Neural progenitor cell (in vitro differentiated cells): ENCODE data around the gene PLVAP. TPM values are rescaled to one million over a fixed set of nuclear protein-coding genes. Genes with fewer than 3 reads are reported as not detected.

Experiments used
- DNase-seq: peaks from one replicate; pipeline ENCODE4 v3.0.0-alpha.2; 2016; ENCODE audit warnings: low spot score
- H2AFZ ChIP-seq: fragments of 200-600 bp; sonication (generic); replicated peaks from 2 replicates; pipeline ENCODE4 v1.6.1; 2016; ENCODE audit warnings: antibody characterized with exemption
- H3F3A ChIP-seq: fragments of 200-600 bp; sonication (generic); 2 replicates; pipeline ENCODE4 v1.6.1; 2016; ENCODE audit warnings: antibody characterized with exemption, low read depth
- H3K27ac ChIP-seq: fragments of 200-600 bp; sonication (generic); 2 replicates; pipeline ENCODE4 v1.5.1; 2016; ENCODE audit warnings: mild to moderate bottlenecking
- H3K27me3 ChIP-seq: fragments of 200-600 bp; sonication (generic); 2 replicates; pipeline ENCODE4 v1.6.1; 2016; ENCODE audit warnings: mild to moderate bottlenecking, moderate library complexity
- H3K36me3 ChIP-seq: fragments of 200-600 bp; sonication (generic); 2 replicates; pipeline ENCODE4 v1.5.1; 2016
- H3K4me1 ChIP-seq: fragments of 200-600 bp; sonication (generic); 2 replicates; pipeline ENCODE4 v1.6.1; 2016; ENCODE audit warnings: mixed run types
- H3K4me2 ChIP-seq: fragments of 200-600 bp; sonication (generic); 2 replicates; pipeline ENCODE4 v1.6.1; 2016
- H3K4me3 ChIP-seq: fragments of 200-600 bp; sonication (generic); 2 replicates; pipeline ENCODE4 v1.5.1; 2016
- H3K79me2 ChIP-seq: fragments of 200-600 bp; sonication (generic); 2 replicates; pipeline ENCODE4 v1.6.1; 2016; ENCODE audit warnings: low read depth
- H3K9ac ChIP-seq: fragments of 200-600 bp; sonication (generic); 2 replicates; pipeline ENCODE4 v1.6.1; 2016
- H3K9me3 ChIP-seq: fragments of 200-600 bp; sonication (generic); 2 replicates; pipeline ENCODE4 v1.5.1; 2016; ENCODE audit warnings: low read depth
- H4K20me1 ChIP-seq: fragments of 200-600 bp; sonication (generic); 2 replicates; pipeline ENCODE4 v1.6.1; 2016; ENCODE audit warnings: low read depth
- H3K27ac Mint-ChIP-seq: 3 replicates; pipeline ENCODE4 v1.8.0; 2021; ENCODE audit warnings: mixed read lengths
- H3K27me3 Mint-ChIP-seq: 2 replicates; pipeline ENCODE4 v1.8.0; 2022; ENCODE audit warnings: low read depth, mild to moderate bottlenecking, inconsistent platforms, moderate library complexity, mixed read lengths; ENCODE audit not compliant: insufficient read depth
- H3K36me3 Mint-ChIP-seq: 3 replicates; pipeline ENCODE4 v1.8.0; 2021; ENCODE audit warnings: mixed read lengths
- H3K4me1 Mint-ChIP-seq: 3 replicates; pipeline ENCODE4 v1.8.0; 2021; ENCODE audit warnings: mixed read lengths
- H3K4me3 Mint-ChIP-seq: 3 replicates; pipeline ENCODE4 v1.8.0; 2021; ENCODE audit warnings: mild to moderate bottlenecking, moderate library complexity, mixed read lengths
- H3K9me3 Mint-ChIP-seq: 3 replicates; pipeline ENCODE4 v1.8.0; 2020; ENCODE audit warnings: mixed read lengths
- EZH2 ChIP-seq: fragments of 200-600 bp; sonication (generic); IDR thresholded peaks from 2 replicates; pipeline ENCODE4 v1.6.1; 2017; ENCODE audit warnings: antibody characterized with exemption, mild to moderate bottlenecking, moderate library complexity
- EZH2phosphoT487 ChIP-seq: fragments of 200-600 bp; sonication (generic); IDR thresholded peaks from 2 replicates; pipeline ENCODE4 v1.6.1; 2017; ENCODE audit warnings: antibody characterized with exemption
- total RNA-seq: library from RNA; depleted of rRNA; stranded (reverse); fragments of >200 nt; gene quantifications from 2 replicates; pipeline ENCODE4 v1.2.3, GENCODE V29; 2015; ENCODE audit warnings: low replicate concordance
- TF ChIP-seq, protein P1 (sequence below): fragments of 200-600 bp; sonication (generic); IDR thresholded peaks from 2 replicates; pipeline ENCODE4 v1.5.1; 2017; ENCODE audit warnings: antibody characterized with exemption, mild to moderate bottlenecking

The PLVAP gene
- total RNA-seq, 1 donor from 2014 or later: 0.11 TPM

DNA sequence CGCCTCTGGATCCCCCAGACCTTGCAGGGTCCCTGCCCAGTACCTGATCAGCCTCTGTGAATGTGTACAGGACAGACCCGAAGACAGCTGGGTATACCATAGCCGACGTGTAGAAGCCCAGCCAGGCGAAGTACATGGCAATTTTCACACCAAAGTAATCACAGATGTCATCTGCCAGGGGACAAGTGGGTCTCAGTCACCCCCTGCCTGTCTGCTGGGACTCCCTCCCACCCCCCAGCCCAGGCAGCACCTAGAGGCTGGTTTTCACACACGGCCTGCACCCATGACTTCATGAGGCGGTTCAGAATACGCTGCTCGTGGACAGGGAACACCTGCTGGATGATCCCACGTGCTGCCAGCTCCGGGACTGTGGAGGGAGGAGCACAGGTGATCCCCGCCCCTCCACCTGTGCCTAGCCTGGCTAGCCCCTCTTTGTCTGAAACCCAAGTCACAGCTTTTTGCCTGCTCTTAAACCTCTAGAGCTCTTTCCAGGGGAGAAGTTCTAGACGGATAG, 46.0 kb downstream of the PLVAP start:
- Histone ChIP-seq H4K20me1 (peaks cover 8% of the 10 kb centered on the region), H3K27me3 (peaks cover 17% of the 10 kb centered on the region), H3K36me3 (no peaks in the 10 kb centered on the region), H3K79me2 (peaks cover 5% of the 10 kb centered on the region), H3K4me2 (no peak overlapping the region), H3F3A (peaks cover 69% of the 10 kb centered on the region), H3K4me1 (peaks cover 17% of the 10 kb centered on the region), H2AFZ (no peak overlapping the region), H3K9me3 (no peaks in the 10 kb centered on the region), H3K4me3 (no peak overlapping the region), H3K27ac (no peak overlapping the region), H3K9ac (no peak overlapping the region)
- Mint-ChIP-seq H3K4me1 (peaks cover 22% of the 10 kb centered on the region), H3K27ac (no peak overlapping the region), H3K9me3 (no peaks in the 10 kb centered on the region), H3K27me3 (peaks cover 9% of the 10 kb centered on the region), H3K36me3 (peaks cover 16% of the 10 kb centered on the region), H3K4me3 (no peak overlapping the region)
- no peak for DNase-seq
- TF ChIP-seq EZH2phosphoT487 (no peak), EZH2 (no peak)
- TF ChIP-seq, protein P1, sequence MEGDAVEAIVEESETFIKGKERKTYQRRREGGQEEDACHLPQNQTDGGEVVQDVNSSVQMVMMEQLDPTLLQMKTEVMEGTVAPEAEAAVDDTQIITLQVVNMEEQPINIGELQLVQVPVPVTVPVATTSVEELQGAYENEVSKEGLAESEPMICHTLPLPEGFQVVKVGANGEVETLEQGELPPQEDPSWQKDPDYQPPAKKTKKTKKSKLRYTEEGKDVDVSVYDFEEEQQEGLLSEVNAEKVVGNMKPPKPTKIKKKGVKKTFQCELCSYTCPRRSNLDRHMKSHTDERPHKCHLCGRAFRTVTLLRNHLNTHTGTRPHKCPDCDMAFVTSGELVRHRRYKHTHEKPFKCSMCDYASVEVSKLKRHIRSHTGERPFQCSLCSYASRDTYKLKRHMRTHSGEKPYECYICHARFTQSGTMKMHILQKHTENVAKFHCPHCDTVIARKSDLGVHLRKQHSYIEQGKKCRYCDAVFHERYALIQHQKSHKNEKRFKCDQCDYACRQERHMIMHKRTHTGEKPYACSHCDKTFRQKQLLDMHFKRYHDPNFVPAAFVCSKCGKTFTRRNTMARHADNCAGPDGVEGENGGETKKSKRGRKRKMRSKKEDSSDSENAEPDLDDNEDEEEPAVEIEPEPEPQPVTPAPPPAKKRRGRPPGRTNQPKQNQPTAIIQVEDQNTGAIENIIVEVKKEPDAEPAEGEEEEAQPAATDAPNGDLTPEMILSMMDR: no peak

DNA sequence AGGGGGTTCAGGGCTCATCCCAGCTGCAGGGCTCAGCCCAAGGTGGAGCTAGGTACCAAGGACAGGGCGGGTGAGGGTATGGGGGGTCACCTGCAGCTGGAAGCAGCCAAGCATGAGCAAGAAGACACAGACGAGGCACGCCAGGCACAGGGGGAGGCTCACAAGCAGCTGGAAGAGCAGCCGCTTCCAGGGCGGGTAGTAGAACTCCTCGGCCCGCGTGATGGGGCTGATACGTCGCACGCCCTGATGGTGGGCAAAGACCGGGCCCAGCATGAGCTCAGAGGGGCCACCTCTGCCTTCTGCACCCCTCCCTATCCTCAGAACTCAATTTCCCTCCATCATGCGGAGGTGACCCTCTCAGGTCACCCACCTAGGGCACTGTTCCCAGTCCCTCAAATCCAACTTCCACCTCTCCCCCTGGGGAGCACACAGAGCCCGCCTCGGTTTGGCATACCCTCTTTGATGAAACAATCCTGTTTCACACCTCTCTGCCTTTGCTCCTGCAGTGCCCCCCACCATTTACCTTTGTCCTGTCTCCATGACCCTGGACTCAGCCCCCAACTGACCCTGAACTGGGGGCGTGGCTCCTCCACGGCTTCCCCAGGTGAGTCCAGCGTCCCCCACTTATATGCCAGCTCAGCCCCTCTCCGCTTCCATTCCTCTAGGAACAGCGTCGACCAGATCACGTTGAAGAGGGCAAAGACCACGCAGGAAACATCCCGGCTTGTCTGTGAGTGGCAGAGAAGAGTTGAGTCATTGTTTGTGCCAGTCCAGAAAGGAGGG, 46.7 kb downstream of the PLVAP start:
- no peak overlapping the region for H3K27ac ChIP-seq
- H4K20me1 ChIP-seq: peaks cover 8% of the 10 kb centered on the region
- peaks cover 17% of the 10 kb centered on the region for H3K27me3 ChIP-seq
- Mint-ChIP-seq H3K4me1 (peaks cover 22% of the 10 kb centered on the region), H3K36me3 (peaks cover 16% of the 10 kb centered on the region), H3K9me3 (no peaks in the 10 kb centered on the region), H3K27ac (no peak overlapping the region), H3K27me3 (peaks cover 9% of the 10 kb centered on the region), H3K4me3 (peak overlapping the region; percentile 60)
- DNase-seq: no peak
- peaks cover 5% of the 10 kb centered on the region for H3K79me2 ChIP-seq
- H3K4me2 ChIP-seq: no peak overlapping the region
- H3K4me1 ChIP-seq: peaks cover 18% of the 10 kb centered on the region
- H3F3A ChIP-seq: peaks cover 71% of the 10 kb centered on the region
- no peaks in the 10 kb centered on the region for H3K36me3 ChIP-seq
- no peaks in the 10 kb centered on the region for H3K9me3 ChIP-seq
- TF ChIP-seq EZH2: no peak
- TF ChIP-seq, protein P1: no peak
- TF ChIP-seq EZH2phosphoT487: no peak
- H3K9ac ChIP-seq: no peak overlapping the region
- H2AFZ ChIP-seq: no peak overlapping the region
- no peak overlapping the region for H3K4me3 ChIP-seq

DNA sequence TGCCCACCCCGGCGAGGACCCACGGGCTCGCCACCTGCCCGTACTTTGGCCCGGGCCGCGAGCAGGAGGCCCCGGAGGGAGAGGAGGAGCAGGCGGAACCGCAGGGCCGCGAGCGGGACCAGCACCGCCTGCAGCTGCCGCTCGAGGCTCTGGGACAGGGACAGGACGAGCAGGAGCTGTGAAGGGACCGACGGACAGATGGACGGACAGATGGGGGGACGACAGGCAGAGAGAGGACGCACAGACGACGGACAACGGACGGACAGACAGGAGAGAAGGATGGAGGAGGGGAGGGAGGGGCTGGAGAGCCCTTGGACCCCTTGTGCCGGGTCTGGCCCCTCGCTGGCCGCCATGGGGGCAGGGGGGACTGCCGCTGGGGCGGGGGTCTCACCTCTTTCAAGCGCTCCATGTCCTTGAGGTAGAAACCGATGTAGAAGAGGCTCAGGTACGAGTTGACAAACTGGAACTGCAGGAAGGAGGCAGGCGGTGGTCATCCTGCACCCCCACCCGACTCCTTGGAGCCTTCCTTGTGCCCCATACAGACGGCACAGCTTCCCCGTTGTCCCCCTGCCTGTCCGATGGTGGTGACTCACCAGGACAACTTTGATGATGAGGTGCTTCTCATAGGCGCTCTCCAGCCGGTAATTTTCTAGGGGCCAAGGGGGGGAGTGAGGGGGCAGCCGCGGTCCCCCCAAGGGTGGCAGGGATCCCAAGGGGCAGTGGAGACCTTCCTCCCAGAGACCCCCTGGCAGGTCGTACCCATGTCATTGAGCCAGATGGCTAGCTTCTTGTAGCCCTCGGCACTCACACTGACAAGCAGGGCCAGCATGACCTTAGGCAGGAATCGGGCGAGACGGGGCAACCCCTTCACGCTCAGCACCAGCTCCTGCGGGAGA, 47.5 kb downstream of the PLVAP start:
- H3K9me3 Mint-ChIP-seq: no peaks in the 10 kb centered on the region
- H3K4me1 Mint-ChIP-seq: peaks cover 15% of the 10 kb centered on the region
- no peak for DNase-seq
- peak overlapping the region; percentile 38 for H3K4me3 Mint-ChIP-seq
- no peak overlapping the region for H3K27ac ChIP-seq
- peak overlapping the region; percentile 78 for H3K4me2 ChIP-seq
- H3K4me1 ChIP-seq: peaks cover 18% of the 10 kb centered on the region
- no peak overlapping the region for H3K4me3 ChIP-seq
- peaks cover 66% of the 10 kb centered on the region for H3F3A ChIP-seq
- no peaks in the 10 kb centered on the region for H3K36me3 ChIP-seq
- TF ChIP-seq EZH2 (no peak), EZH2phosphoT487 (no peak)
- TF ChIP-seq, protein P1: no peak
- peaks cover 5% of the 10 kb centered on the region for H3K79me2 ChIP-seq
- H3K9ac ChIP-seq: no peak overlapping the region
- peaks cover 9% of the 10 kb centered on the region for H3K27me3 Mint-ChIP-seq
- peaks cover 17% of the 10 kb centered on the region for H3K27me3 ChIP-seq
- H4K20me1 ChIP-seq: peaks cover 8% of the 10 kb centered on the region
- no peak overlapping the region for H2AFZ ChIP-seq
- H3K27ac Mint-ChIP-seq: no peak overlapping the region
- no peaks in the 10 kb centered on the region for H3K9me3 ChIP-seq
- H3K36me3 Mint-ChIP-seq: peaks cover 16% of the 10 kb centered on the region
